Prostate gland (tissue), 2 donors: Measurements from ENCODE around the gene HABP2. TPM values are rescaled to one million over a fixed set of nuclear protein-coding genes. Genes with fewer than 3 reads are reported as not detected.

Experiments used
- DNase-seq: peaks from one replicate; pipeline ENCODE4 v3.0.0-alpha.2; 2019; ENCODE audit warnings: low spot score
- H3K27ac ChIP-seq, 2 donors: fragments of 200-600 bp; sonication (generic); 2 replicates each; pipeline ENCODE4 v1.5.1; 2017 to 2019
- H3K27me3 ChIP-seq: fragments of 200-600 bp; sonication (generic); replicated peaks from 2 replicates; pipeline ENCODE4 v1.5.1; 2019; ENCODE audit not compliant: insufficient read depth
- H3K36me3 ChIP-seq, 2 donors: fragments of 200-600 bp; sonication (generic); 1 replicate in 1 of 2; 2 replicates in 1 of 2; pipeline versions ENCODE4 v1.5.1 to v1.8.1; 2017 to 2019
- H3K4me1 ChIP-seq: fragments of 200-600 bp; sonication (generic); replicated peaks from 2 replicates; pipeline ENCODE4 v1.5.1; 2019
- H3K4me3 ChIP-seq, 2 donors: fragments of 200-600 bp; sonication (generic); 2 replicates each; pipeline ENCODE4 v1.5.1; 2017 to 2019
- H3K9me3 ChIP-seq: fragments of 200-600 bp; sonication (generic); 2 replicates; pipeline ENCODE4 v1.5.1; 2017
- CTCF ChIP-seq, 4 experiments: fragments of 200-600 bp in 2 of 4; fragments of 450-650 bp in 2 of 4; sonication (generic) in 2 of 4; IDR thresholded peaks; 1 replicate in 3 of 4; 2 replicates in 1 of 4; pipeline ENCODE4 v1.5.1; 2016 to 2019; ENCODE audit warnings: antibody characterized with exemption in 4 of 4, mild to moderate bottlenecking in 2 of 4, moderate library complexity in 2 of 4
- POLR2A ChIP-seq: fragments of 450-650 bp; IDR thresholded peaks from one replicate; pipeline ENCODE4 v1.6.1; 2016; ENCODE audit warnings: antibody characterized with exemption, mild to moderate bottlenecking
- POLR2AphosphoS5 ChIP-seq: sonication (generic); formaldehyde crosslinking; IDR thresholded peaks from one replicate; pipeline ENCODE4 v1.6.1; 2017; ENCODE audit warnings: antibody characterized with exemption
- WGBS: methylation state at CpG from one replicate; pipeline ENCODE4 v1.1.5; 2018; 5-methylcytosine and 5-hydroxymethylcytosine counted together
- intact Hi-C: fragments of 100-400 bp; cut with DNase I; formaldehyde crosslinking; loops from one replicate; pipeline ENCODE4 v1.14.2; 2022
- total RNA-seq, 2 donors: library from RNA; depleted of rRNA; stranded (reverse); fragments of >200 nt; gene quantifications; one replicate each; pipeline ENCODE4 v1.1.0, GENCODE V29; 2016

HABP2 gene
- total RNA-seq, 2 donors from 2014 or later: 0.17 TPM; not detected in 1

DNA sequence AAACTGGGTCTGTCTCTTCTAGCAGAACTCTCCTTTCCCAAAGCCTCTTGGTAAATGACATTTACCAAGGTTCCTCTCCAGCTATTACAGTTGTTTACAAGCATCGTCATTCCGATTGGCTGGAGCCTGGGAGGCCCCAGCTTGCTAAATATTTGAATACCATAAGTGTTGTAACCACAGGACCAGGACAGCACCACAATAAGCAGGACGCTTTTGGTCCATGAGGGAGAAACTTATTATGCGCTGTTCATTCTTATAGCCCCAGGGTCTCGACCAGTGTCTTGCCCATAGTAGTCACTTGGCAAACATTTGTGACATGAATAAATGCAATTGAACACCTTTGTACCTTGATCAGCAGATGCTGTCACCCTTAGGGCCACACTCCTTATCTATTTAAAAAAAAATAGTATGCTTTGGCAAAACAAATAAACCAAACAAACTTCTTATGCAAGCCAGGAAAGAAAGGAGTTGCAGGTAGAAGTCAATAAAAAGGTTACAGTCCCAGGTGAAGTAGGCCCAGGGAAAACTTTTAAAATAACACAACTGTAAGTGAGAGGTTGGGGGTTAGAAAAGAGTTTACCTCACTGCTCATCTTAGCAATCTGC lies 78.2 kb downstream of the HABP2 start:
- no peak for DNase-seq
- Histone ChIP-seq H3K27me3 (no peaks in the 10 kb centered on the region), H3K4me1 (no peaks in the 10 kb centered on the region), H3K9me3 (no peaks in the 10 kb centered on the region), H3K36me3 (no peaks in the 10 kb centered on the region), H3K27ac (no peak overlapping the region), H3K4me3 (no peak overlapping the region)
- intact Hi-C loops: no loop called here
- 93% methylated on average over 5 of the region's 5 CpGs for WGBS
- TF ChIP-seq POLR2AphosphoS5 (no peak), CTCF (IDR thresholded peaks at IDR 0.05) (no peak), POLR2A (no peak)

DNA sequence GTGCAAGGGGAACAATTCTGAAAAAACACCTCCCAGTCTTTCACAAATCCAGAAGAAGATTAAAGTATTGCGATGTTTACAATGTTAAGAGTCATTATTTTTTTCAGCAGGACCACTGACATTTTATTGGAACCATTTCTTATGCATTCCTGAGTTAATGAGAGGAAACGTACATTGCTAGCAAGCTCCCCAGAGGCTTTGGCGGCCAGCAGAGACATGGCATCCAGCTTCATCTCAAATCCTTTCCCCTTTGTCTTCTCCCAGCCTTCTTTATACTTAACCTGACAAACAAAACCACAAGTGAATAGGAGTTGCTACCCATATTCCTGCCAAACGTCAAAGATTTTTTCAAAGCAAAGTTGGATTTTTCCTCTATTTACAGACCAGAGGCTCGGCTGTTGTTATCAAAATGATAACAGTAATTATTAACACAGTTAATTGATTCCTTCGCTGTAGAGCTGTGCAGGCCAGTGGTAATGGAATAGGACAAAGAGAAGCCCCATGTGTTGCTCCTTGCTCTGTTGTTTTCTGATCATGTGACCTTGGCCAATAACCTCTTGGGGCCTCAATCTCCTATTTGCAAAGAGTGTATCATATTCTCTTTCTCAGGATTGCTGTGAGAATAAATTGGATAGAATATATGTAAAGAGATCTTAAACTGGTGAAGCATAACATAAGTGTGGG lies 79.0 kb downstream of the HABP2 start:
- no peaks in the 10 kb centered on the region for H3K4me1 ChIP-seq
- H3K9me3 ChIP-seq: no peaks in the 10 kb centered on the region
- no peak for TF ChIP-seq CTCF (IDR thresholded peaks at IDR 0.05)
- no peak for TF ChIP-seq POLR2AphosphoS5
- no peak for TF ChIP-seq POLR2A
- no peak overlapping the region for H3K4me3 ChIP-seq
- no peaks in the 10 kb centered on the region for H3K27me3 ChIP-seq
- WGBS: 30% methylated on average over 6 of the region's 6 CpGs
- no peak for DNase-seq
- no peak overlapping the region for H3K27ac ChIP-seq
- intact Hi-C loops: no loop called here
- H3K36me3 ChIP-seq: no peaks in the 10 kb centered on the region

Other genes starting within 250 kb of the HABP2 start
- gene NRAP, start 111.0 kb downstream of the HABP2 start, total RNA-seq: 10 to 100 TPM in 1 of 2 donors, under 1 TPM in 1; 0.85 to 11.2 TPM
- gene CASP7, start 126.9 kb downstream of the HABP2 start, total RNA-seq: 10 to 100 TPM; 23.1 to 27.5 TPM
- 1 to 10 TPM; 1.9 to 9.0 TPM for gene PLEKHS1, start 198.6 kb downstream of the HABP2 start, total RNA-seq